ENCODE measurements around the gene FOXA3.

Gene FOXA3

DNA sequence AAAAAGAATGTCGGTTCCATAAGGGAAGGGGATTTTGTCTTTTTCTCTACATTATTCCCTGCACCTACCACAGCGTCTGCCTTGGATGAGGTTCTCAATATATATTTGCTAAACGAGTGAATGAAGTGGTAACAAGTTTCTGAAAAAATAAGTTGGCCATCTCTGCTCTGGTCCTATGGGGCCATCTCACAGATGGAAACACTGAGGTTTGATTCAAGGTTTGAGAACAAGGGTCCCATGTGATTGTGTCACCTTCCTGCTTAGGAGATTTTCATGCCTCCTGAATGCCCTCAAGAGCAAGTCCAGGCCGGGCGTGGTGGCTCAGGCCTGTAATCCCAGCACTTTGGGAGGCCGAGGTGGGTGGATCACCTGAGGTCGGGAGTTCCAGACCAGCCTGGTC is 35.1 kb downstream of the FOXA3 start:
- peaks cover 18% of the 10 kb centered on the region for H3K27me3 ChIP-seq (ENCODE audit: control insufficient read depth, insufficient read depth, low read length)
- H3K27ac ChIP-seq (ENCODE audit: low read depth, low read length) = no peak overlapping the region
- no peak overlapping the region for H3K4me3 ChIP-seq (ENCODE audit: low read depth, low read length)
- H3K9me3 ChIP-seq (ENCODE audit: control insufficient read depth, insufficient read depth, low read depth, low read length) = no peaks in the 10 kb centered on the region
- peaks cover 16% of the 10 kb centered on the region; the same call in 1 of the 2 replicates for H3K36me3 ChIP-seq (ENCODE audit: control insufficient read depth, insufficient read depth, low read length)
- no peaks in the 10 kb centered on the region for H3K4me1 ChIP-seq (ENCODE audit: control insufficient read depth, insufficient read depth, low read length)
- no peak overlapping the region for H3K9ac ChIP-seq (ENCODE audit: low read length)

DNA sequence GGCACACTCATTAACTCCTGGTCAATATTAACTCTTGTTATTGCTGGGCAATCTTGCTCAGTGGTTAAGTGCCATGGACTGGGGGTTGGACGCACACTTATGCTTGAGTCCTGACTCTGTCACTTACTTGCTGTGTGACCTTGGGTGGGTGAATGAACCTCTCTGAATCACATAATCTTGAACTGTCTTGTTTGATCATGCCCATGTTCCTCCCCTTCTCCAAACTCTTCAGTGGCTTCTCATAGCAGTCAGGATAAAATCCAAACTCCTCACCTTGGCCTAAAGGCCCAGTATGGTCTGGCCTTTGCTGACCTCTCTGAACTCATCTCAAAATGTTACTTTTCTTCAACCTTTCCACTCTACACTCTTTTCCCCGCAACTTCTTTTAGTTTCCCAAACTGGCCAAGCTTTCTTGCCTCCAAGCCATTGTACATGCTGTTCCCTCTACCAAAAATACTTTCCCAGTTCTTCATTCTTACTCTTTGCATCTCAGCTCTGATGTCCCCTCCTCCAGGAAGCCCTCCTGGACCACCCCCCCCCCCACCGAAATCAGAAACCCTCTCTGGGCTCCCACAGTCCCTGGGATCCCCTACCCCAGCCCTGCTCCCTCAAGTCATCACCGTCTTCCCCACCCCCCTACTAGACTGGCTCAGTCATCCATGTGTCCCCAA is 35.9 kb downstream of the FOXA3 start:
- Histone ChIP-seq H3K36me3 (ENCODE audit: control insufficient read depth, insufficient read depth, low read length) (peaks cover 16% of the 10 kb centered on the region; the same call in 1 of the 2 replicates), H3K9me3 (ENCODE audit: control insufficient read depth, insufficient read depth, low read depth, low read length) (no peaks in the 10 kb centered on the region), H3K27ac (ENCODE audit: low read depth, low read length) (no peak overlapping the region), H3K4me3 (ENCODE audit: low read depth, low read length) (no peak overlapping the region), H3K4me1 (ENCODE audit: control insufficient read depth, insufficient read depth, low read length) (no peaks in the 10 kb centered on the region), H3K27me3 (ENCODE audit: control insufficient read depth, insufficient read depth, low read length) (peaks cover 18% of the 10 kb centered on the region), H3K9ac (ENCODE audit: low read length) (no peak overlapping the region)

DNA sequence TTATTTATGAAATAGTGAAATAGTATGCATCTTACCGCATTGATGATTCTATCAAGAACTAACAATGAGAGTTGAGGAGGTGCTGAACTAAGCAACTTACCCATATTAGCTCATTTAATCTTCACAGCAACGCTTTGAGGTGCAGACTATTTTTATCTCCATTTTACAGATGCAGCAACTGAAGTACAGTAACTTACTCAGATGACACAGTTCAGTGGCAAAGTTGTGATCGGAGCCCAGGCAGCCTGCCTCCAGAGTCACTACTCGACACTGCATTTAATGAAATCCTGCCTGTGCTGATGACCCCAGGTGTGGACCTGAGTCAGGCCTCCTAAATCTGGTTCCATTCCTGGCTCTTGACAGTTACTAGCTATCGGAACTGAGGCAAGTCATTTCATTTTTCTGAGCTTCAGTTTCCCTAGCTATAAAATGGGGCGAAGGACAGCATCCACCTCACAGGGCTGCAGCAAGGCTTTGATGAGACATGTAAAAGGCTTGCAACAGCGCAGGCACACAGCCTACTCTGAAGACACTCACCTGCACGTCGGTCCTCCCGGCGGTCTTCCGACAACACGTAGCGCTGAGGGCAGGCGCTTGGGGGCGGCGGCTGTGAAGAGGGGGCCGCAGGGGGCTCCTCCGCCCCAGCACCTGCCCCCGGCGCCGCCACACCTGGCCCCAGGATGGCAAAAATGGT is 36.8 kb downstream of the FOXA3 start:
- Histone ChIP-seq H3K4me3 (ENCODE audit: low read depth, low read length) (peak overlapping the region; percentile 93), H3K27me3 (ENCODE audit: control insufficient read depth, insufficient read depth, low read length) (peaks cover 18% of the 10 kb centered on the region), H3K36me3 (ENCODE audit: control insufficient read depth, insufficient read depth, low read length) (peaks cover 12% of the 10 kb centered on the region; the same call in 1 of the 2 replicates), H3K4me1 (ENCODE audit: control insufficient read depth, insufficient read depth, low read length) (no peaks in the 10 kb centered on the region), H3K9ac (ENCODE audit: low read length) (no peak overlapping the region), H3K9me3 (ENCODE audit: control insufficient read depth, insufficient read depth, low read depth, low read length) (no peaks in the 10 kb centered on the region), H3K27ac (ENCODE audit: low read depth, low read length) (no peak overlapping the region)

DNA sequence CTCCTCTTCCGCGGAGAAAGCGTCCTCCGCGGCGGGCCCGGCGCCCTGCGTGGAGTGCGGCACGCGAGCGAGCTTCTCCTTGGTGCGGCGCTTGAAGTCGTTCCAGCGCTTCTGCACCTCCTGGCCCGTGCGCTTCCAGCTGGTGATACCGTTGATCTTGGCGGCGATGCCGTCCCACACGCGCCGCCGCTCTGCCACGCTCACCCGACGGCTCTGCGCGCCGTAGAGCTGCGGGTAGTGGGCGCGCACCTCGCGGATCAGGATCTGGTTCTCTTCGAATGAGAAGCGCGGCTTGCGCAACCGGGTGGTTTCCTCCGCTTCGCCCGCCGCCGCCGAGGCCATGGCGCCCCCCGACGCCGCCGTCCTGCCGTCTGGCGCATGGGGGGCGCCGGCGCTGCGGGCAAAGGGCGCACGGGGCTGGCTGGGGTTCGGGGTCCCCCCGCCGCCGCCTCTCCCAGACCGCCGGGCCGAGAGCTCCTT is 37.3 kb downstream of the FOXA3 start:
- Histone ChIP-seq H3K4me3 (ENCODE audit: low read depth, low read length) (peak overlapping the region; percentile 93), H3K9ac (ENCODE audit: low read length) (peak overlapping the region; percentile 43), H3K36me3 (ENCODE audit: control insufficient read depth, insufficient read depth, low read length) (peaks cover 12% of the 10 kb centered on the region; the same call in 1 of the 2 replicates), H3K27me3 (ENCODE audit: control insufficient read depth, insufficient read depth, low read length) (peaks cover 18% of the 10 kb centered on the region), H3K9me3 (ENCODE audit: control insufficient read depth, insufficient read depth, low read depth, low read length) (no peaks in the 10 kb centered on the region), H3K27ac (ENCODE audit: low read depth, low read length) (no peak overlapping the region), H3K4me1 (ENCODE audit: control insufficient read depth, insufficient read depth, low read length) (no peaks in the 10 kb centered on the region)

DNA sequence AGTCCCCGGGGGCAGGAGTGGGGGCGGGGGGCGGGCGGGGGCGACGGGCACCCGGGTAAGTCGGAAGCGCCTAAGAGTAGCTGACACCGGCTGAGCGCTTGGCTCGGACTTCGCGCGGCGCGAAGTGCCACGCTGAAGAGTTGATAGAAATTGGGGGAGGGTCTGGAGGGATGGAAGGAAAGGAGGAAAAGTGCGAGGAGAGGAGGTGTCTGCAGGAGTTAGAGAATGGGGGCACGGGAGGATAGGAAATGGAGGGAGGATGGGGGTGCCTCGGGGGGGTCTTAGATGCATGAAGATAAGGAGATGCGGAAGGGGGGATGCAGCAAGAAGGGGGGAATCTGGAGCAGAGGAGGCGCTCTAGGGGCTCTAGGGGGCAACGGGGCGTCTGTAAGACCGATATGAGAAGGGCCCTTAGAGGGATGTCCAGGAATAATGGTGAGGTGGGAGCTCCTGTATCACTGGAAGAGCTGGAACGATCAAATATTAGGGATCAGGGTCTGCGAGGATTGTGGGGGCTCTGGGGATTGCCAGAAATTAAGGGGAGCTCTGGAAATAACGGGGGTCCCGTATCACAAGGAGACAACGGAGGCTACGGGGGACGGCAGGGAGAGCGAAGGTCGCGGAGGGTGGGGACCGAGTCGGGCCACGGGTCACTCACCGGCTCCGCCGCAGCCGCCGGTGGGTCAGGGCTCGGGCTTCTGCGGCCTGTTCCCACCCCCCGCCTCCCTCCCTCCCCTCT is 38.0 kb downstream of the FOXA3 start, which contains the start of gene MYPOP:
Gene MYPOP (minus strand): TSS at position 702 of the 739 bp plus-strand sequence. CDS start 840 bp downstream, outside the sequence.
- peaks cover 18% of the 10 kb centered on the region for H3K27me3 ChIP-seq (ENCODE audit: control insufficient read depth, insufficient read depth, low read length)
- H3K4me3 ChIP-seq (ENCODE audit: low read depth, low read length) = peak within 1 kb of the TSS; percentile 93
- peaks cover 12% of the 10 kb centered on the region; the same call in 1 of the 2 replicates for H3K36me3 ChIP-seq (ENCODE audit: control insufficient read depth, insufficient read depth, low read length)
- no peaks in the 10 kb centered on the region for H3K4me1 ChIP-seq (ENCODE audit: control insufficient read depth, insufficient read depth, low read length)
- no peaks in the 10 kb centered on the region for H3K9me3 ChIP-seq (ENCODE audit: control insufficient read depth, insufficient read depth, low read depth, low read length)
- no peak within 1 kb of the TSS for H3K27ac ChIP-seq (ENCODE audit: low read depth, low read length)
- H3K9ac ChIP-seq (ENCODE audit: low read length) = peak within 1 kb of the TSS; percentile 72

DNA sequence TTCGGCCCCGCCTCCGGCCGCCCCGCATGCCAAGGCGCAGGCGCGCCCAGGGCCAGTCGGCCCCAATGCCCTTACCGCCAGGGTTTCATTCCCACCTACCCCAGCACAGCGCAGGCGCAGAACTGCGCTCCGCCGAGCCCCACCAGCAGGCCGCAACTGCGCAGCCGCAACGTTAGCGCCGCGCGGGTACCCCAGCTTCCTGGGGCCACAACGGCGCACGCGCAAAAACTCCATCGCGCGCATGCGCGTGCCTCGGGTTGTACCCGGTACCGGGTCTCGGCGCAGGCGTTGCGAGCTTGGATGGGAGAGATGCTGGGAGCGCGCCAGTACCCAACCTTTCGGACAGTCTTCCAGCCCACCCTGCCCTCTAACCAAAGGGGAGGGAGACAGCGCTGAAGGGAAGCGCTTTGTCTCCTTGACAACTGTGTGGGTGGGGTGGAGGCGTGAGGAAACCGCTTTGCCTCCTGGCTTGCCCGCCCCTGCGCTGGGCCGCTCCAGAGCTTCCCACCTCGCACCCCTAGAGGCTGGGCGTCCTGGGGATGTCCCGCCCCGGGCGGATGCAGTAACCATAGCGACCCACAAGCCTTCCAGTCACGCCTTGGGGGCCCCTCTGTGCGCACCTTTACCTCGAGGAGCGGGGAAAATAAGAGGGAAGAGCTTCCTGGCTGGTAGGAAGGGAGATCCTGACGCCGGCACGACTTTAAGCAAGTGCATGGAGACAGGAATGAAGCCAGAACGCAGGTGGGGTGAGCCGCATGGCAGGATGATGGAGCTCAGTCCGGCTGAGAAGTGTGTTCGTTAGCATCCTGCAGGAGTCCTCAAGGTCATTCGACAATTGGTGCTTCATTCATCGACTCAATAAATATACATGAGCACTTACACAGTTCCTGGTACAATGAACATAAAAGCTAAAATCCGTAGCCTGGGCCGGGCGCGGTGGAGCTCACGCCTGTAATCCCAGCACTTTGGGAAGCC is 38.8 kb downstream of the FOXA3 start:
- Histone ChIP-seq H3K9ac (ENCODE audit: low read length) (peak overlapping the region; percentile 29), H3K36me3 (ENCODE audit: control insufficient read depth, insufficient read depth, low read length) (peaks cover 10% of the 10 kb centered on the region; the same call in 1 of the 2 replicates), H3K27me3 (ENCODE audit: control insufficient read depth, insufficient read depth, low read length) (peaks cover 18% of the 10 kb centered on the region), H3K4me1 (ENCODE audit: control insufficient read depth, insufficient read depth, low read length) (no peaks in the 10 kb centered on the region), H3K27ac (ENCODE audit: low read depth, low read length) (no peak overlapping the region), H3K4me3 (ENCODE audit: low read depth, low read length) (peak overlapping the region; percentile 81), H3K9me3 (ENCODE audit: control insufficient read depth, insufficient read depth, low read depth, low read length) (no peaks in the 10 kb centered on the region)

DNA sequence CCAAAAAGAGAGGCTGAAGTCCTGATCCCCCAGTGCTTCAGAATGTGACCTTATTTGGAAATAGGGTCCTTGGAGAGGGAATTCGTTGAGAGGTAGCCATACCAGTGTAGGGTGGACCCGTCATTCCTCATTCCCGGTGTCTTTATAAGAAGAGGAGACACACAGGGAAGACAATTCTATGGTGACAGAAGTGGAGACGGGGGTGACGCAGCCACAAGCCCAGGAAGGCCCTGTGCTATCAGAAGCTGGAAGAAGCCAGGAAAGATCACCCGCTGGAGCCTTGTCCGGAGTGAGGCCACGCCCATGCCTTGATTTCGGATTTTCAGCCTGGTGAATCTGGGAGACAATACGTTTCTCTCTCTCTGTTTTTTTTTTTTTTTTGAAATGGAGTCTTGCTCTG is 40.9 kb downstream of the FOXA3 start:
- peaks cover 18% of the 10 kb centered on the region for H3K27me3 ChIP-seq (ENCODE audit: control insufficient read depth, insufficient read depth, low read length)
- no peaks in the 10 kb centered on the region for H3K9me3 ChIP-seq (ENCODE audit: control insufficient read depth, insufficient read depth, low read depth, low read length)
- H3K4me1 ChIP-seq (ENCODE audit: control insufficient read depth, insufficient read depth, low read length) = no peaks in the 10 kb centered on the region
- H3K9ac ChIP-seq (ENCODE audit: low read length) = no peak overlapping the region
- no peaks in the 10 kb centered on the region for H3K36me3 ChIP-seq (ENCODE audit: control insufficient read depth, insufficient read depth, low read length)
- no peak overlapping the region for H3K27ac ChIP-seq (ENCODE audit: low read depth, low read length)
- H3K4me3 ChIP-seq (ENCODE audit: low read depth, low read length) = no peak overlapping the region

DNA sequence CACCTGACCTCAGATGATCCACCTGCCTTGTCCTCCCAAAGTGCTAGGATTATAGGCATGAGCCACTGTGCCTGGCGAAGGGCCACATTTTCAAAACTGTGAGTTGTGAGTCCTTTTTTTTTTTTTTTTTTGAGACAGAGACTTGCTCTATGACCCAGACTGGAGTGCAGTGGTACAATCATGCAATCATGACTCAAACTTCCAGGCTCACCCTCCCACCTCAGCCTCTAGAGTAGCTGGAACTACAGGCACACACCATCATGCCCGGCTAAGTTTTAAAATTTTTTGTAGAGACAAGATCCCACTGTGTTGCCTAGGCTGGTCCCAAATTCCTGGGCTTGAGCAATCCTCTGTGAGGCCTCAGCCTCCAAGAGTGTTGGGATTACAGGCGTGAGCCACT is 42.1 kb downstream of the FOXA3 start:
- Histone ChIP-seq H3K27ac (ENCODE audit: low read depth, low read length) (no peak overlapping the region), H3K9ac (ENCODE audit: low read length) (no peak overlapping the region), H3K4me1 (ENCODE audit: control insufficient read depth, insufficient read depth, low read length) (no peaks in the 10 kb centered on the region), H3K9me3 (ENCODE audit: control insufficient read depth, insufficient read depth, low read depth, low read length) (no peaks in the 10 kb centered on the region), H3K27me3 (ENCODE audit: control insufficient read depth, insufficient read depth, low read length) (peaks cover 9% of the 10 kb centered on the region), H3K4me3 (ENCODE audit: low read depth, low read length) (no peak overlapping the region), H3K36me3 (ENCODE audit: control insufficient read depth, insufficient read depth, low read length) (no peaks in the 10 kb centered on the region)

DNA sequence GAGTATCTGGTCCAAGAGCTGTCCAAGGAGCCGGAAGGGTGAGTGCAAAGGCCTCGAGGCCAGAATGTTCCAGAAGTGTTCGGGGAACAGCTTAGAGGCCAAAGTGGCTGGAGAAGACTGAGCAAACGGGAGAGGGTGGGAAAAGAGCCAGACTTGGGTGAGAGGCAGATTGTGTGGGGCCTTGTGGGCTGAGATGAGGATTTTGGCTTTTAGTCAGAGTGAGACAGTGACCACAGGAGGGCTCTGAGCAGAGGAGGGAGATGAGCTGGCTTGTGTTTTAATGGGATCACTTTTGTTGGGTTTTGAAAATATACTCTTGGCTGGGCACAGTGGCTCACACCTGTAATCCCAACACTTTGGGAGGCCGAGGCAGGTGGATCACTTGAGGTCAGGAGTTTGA is 44.8 kb downstream of the FOXA3 start:
- H3K4me1 ChIP-seq (ENCODE audit: control insufficient read depth, insufficient read depth, low read length) = no peaks in the 10 kb centered on the region
- H3K9me3 ChIP-seq (ENCODE audit: control insufficient read depth, insufficient read depth, low read depth, low read length) = no peaks in the 10 kb centered on the region
- H3K27me3 ChIP-seq (ENCODE audit: control insufficient read depth, insufficient read depth, low read length) = no peaks in the 10 kb centered on the region
- H3K9ac ChIP-seq (ENCODE audit: low read length) = no peak overlapping the region
- H3K27ac ChIP-seq (ENCODE audit: low read depth, low read length) = no peak overlapping the region
- no peaks in the 10 kb centered on the region for H3K36me3 ChIP-seq (ENCODE audit: control insufficient read depth, insufficient read depth, low read length)
- no peak overlapping the region for H3K4me3 ChIP-seq (ENCODE audit: low read depth, low read length)

DNA sequence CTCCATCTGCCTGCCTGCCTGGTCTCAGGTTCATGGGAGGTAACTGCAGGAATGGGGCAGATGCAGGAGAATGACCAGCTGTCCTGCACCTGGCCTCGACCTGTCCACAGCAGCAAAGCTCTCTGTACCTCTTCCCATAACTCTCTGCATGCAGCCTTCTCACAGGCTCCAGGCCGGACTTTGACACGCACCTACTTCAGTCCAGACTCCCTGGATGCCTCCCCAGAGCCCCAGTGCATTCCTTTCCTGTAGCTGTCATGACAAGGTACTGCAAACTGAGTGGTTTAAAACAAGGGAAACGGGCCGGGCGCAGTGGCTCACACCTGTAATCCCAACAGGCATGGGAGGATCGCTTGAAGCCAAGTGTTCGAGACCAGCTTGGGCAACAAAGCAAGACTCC is 47.2 kb downstream of the FOXA3 start:
- Histone ChIP-seq H3K4me3 (ENCODE audit: low read depth, low read length) (no peak overlapping the region), H3K9ac (ENCODE audit: low read length) (no peak overlapping the region), H3K27me3 (ENCODE audit: control insufficient read depth, insufficient read depth, low read length) (no peaks in the 10 kb centered on the region), H3K27ac (ENCODE audit: low read depth, low read length) (no peak overlapping the region), H3K9me3 (ENCODE audit: control insufficient read depth, insufficient read depth, low read depth, low read length) (no peaks in the 10 kb centered on the region), H3K36me3 (ENCODE audit: control insufficient read depth, insufficient read depth, low read length) (no peaks in the 10 kb centered on the region), H3K4me1 (ENCODE audit: control insufficient read depth, insufficient read depth, low read length) (no peaks in the 10 kb centered on the region)
